WTC11 (cell line): ENCODE data around the gene STIP1. TPM values are rescaled to one million over a fixed set of nuclear protein-coding genes. Genes with fewer than 3 reads are reported as not detected.
"Not testable (repeated sequence)": the region's sequence is repeated elsewhere in the genome, so short reads cannot be mapped to it uniquely, and the experiment has no call there.

ENCODE experiments used
- ATAC-seq: fragments of 200-7000 bp; cut with Tn5 transposase; 2 replicates; pipeline ENCODE4 v1.10.0; 2021; ENCODE audit warnings: mild to moderate bottlenecking, moderate library complexity
- CTCF ChIA-PET: fragments of 300-600 bp; sonication (Branson Sonifier 250); formaldehyde crosslinking; loops from one replicate; lab custom pipeline; 2021; ENCODE audit warnings: antibody characterized with exemption; lab: Charles Lee
- POLR2A ChIA-PET: fragments of 350-600 bp; sonication (Branson Sonifier 250); formaldehyde crosslinking; loops from one replicate; lab custom pipeline; 2021; ENCODE audit warnings: antibody characterized with exemption; lab: Charles Lee
- DNase-seq: peaks from one replicate; pipeline ENCODE4 v3.0.0; 2021; ENCODE audit warnings: low spot score
- H3K27ac Mint-ChIP-seq: 2 replicates; pipeline ENCODE4 v1.8.0; 2021; ENCODE audit warnings: mixed read lengths
- H3K27me3 Mint-ChIP-seq: 2 replicates; pipeline ENCODE4 v1.8.0; 2021; ENCODE audit warnings: low read depth, mild to moderate bottlenecking, moderate library complexity, mixed read lengths
- H3K36me3 Mint-ChIP-seq: 2 replicates; pipeline ENCODE4 v1.8.0; 2021; ENCODE audit warnings: mixed read lengths
- H3K4me1 Mint-ChIP-seq: 2 replicates; pipeline ENCODE4 v1.8.0; 2022; ENCODE audit warnings: mixed read lengths
- H3K4me3 Mint-ChIP-seq: 2 replicates; pipeline ENCODE4 v1.8.0; 2021; ENCODE audit warnings: mild to moderate bottlenecking, moderate library complexity, mixed read lengths
- H3K9me3 Mint-ChIP-seq: 2 replicates; pipeline ENCODE4 v1.8.0; 2021; ENCODE audit warnings: mixed read lengths
- ARID4B ChIP-seq: sonication (generic); formaldehyde crosslinking; IDR thresholded peaks from 2 replicates; pipeline ENCODE4 v1.8.0; 2023; ENCODE audit warnings: missing genetic modification reagents, mild to moderate bottlenecking, borderline replicate concordance
- CREB1 ChIP-seq: sonication (generic); formaldehyde crosslinking; IDR thresholded peaks from 2 replicates; pipeline ENCODE4 v1.8.0; 2023; ENCODE audit warnings: mild to moderate bottlenecking, missing genetic modification reagents
- EMX1 ChIP-seq: fragments of 250-450 bp; sonication (Bioruptor Pico); IDR thresholded peaks from 2 replicates; pipeline ENCODE4 v1.8.0; 2021; ENCODE audit warnings: mild to moderate bottlenecking
- ERG ChIP-seq: fragments of 250-450 bp; sonication (Bioruptor Pico); IDR thresholded peaks from 2 replicates; pipeline ENCODE4 v1.8.0; 2021; ENCODE audit warnings: mild to moderate bottlenecking
- ESRRA ChIP-seq: sonication (generic); formaldehyde crosslinking; IDR thresholded peaks from 2 replicates; pipeline ENCODE4 v1.8.1; 2022; ENCODE audit warnings: mild to moderate bottlenecking, missing genetic modification reagents, borderline replicate concordance
- FOXJ3 ChIP-seq: sonication (generic); formaldehyde crosslinking; IDR thresholded peaks from 2 replicates; pipeline ENCODE4 v1.9.0; 2021; ENCODE audit warnings: missing genetic modification reagents, mild to moderate bottlenecking, borderline replicate concordance
- FOXP1 ChIP-seq: sonication (generic); formaldehyde crosslinking; IDR thresholded peaks from 2 replicates; pipeline ENCODE4 v1.8.0; 2022; ENCODE audit warnings: missing genetic modification reagents, mild to moderate bottlenecking, moderate library complexity, borderline replicate concordance
- FOXP4 ChIP-seq: sonication (generic); formaldehyde crosslinking; IDR thresholded peaks from 2 replicates; pipeline ENCODE4 v1.8.0; 2022; ENCODE audit warnings: mild to moderate bottlenecking, missing genetic modification reagents
- GTF2I ChIP-seq: fragments of 250-450 bp; sonication (Bioruptor Pico); conservative IDR thresholded peaks from 2 replicates; pipeline ENCODE4 v1.4.0; 2021; ENCODE audit warnings: mild to moderate bottlenecking
- HMGA2 ChIP-seq: fragments of 250-450 bp; sonication (Bioruptor Pico); IDR thresholded peaks from 2 replicates; pipeline ENCODE4 v1.4.0; 2021; ENCODE audit warnings: mild to moderate bottlenecking, moderate library complexity
- KAT7 ChIP-seq: sonication (generic); formaldehyde crosslinking; IDR thresholded peaks from 2 replicates; pipeline ENCODE4 v1.8.1; 2023; ENCODE audit warnings: missing genetic modification reagents, mild to moderate bottlenecking, borderline replicate concordance
- PRRX2 ChIP-seq: fragments of 250-450 bp; sonication (Bioruptor Pico); IDR thresholded peaks from 2 replicates; pipeline ENCODE4 v1.8.0; 2021; ENCODE audit warnings: mild to moderate bottlenecking
- TP53 ChIP-seq: sonication (generic); formaldehyde crosslinking; IDR thresholded peaks from 2 replicates; pipeline ENCODE4 v1.8.1; 2023; ENCODE audit warnings: mild to moderate bottlenecking, missing genetic modification reagents
- USF2 ChIP-seq: sonication (generic); formaldehyde crosslinking; IDR thresholded peaks from 2 replicates; pipeline ENCODE4 v1.8.1; 2023; ENCODE audit warnings: mild to moderate bottlenecking, missing genetic modification reagents, moderate library complexity
- ZNF219 ChIP-seq: sonication (generic); formaldehyde crosslinking; IDR thresholded peaks from 2 replicates; pipeline ENCODE4 v1.8.0; 2023; ENCODE audit warnings: missing genetic modification reagents, mild to moderate bottlenecking, borderline replicate concordance
- ZNF416 ChIP-seq: fragments of 250-450 bp; sonication (Bioruptor Pico); IDR thresholded peaks from 2 replicates; pipeline ENCODE4 v1.9.0; 2021; ENCODE audit warnings: mild to moderate bottlenecking, inconsistent platforms
- total RNA-seq: library from RNA; stranded (reverse); gene quantifications from 3 replicates; pipeline ENCODE4 v1.2.3, GENCODE V29; 2021

Gene STIP1
- total RNA-seq, 1 experiment from 2014 or later: 296 TPM

- H3K27me3 Mint-ChIP-seq: no peaks in the 10 kb centered on the region
- H3K36me3 Mint-ChIP-seq: peaks cover 8% of the 10 kb centered on the region
- H3K9me3 Mint-ChIP-seq: no peaks in the 10 kb centered on the region
- TF ChIP-seq FOXP1 (peak; percentile 36; the same call in 1 of the 2 replicates), FOXJ3 (CRISPR knock-in tag) (no peak), ERG (CRISPR knock-in tag) (no peak), ESRRA (CRISPR knock-in tag) (0 out of 2 replicates have a peak, but pooled peaks have one; percentile 1), GTF2I (0 out of 2 replicates have a peak, but pooled peaks have one; percentile 40), FOXP4 (CRISPR knock-in tag) (0 out of 2 replicates have a peak, but pooled peaks have one; percentile 25)
- TF ChIP-seq, all 79 proteins: peak for 4
- CTCF ChIA-PET: interaction anchor here (0.7 to 2.1 kb wide), 8 partner anchors 20 to 109 kb away, joined by 3 to 11 read pairs (median 5); partner anchors contain the start of genes ESRRA, NUDT22 and TRPT1
- Mint-ChIP-seq H3K27ac (peak overlapping the region; percentile 60), H3K4me1 (peaks cover 50% of the 10 kb centered on the region), H3K4me3 (peak overlapping the region; percentile 85)
- ATAC-seq (no peak), DNase-seq (no peak)
- POLR2A ChIA-PET: interaction anchor here (0.6 to 1.9 kb wide), 10 partner anchors 17 to 465 kb away, joined by 3 to 7 read pairs (median 4); partner anchors contain the start of genes ESRRA, NUDT22, STIP1 and TRPT1
Observed at GRCh38 chr11:64245797-64246620, 60.0 kb downstream of the STIP1 start.

GRCh38 chr11:64246621-64246870, 60.6 kb downstream of the STIP1 start:
- CTCF ChIA-PET: interaction anchor here (0.8 to 2.1 kb wide), 8 partner anchors 21 to 108 kb away, joined by 3 to 11 read pairs (median 6); partner anchors contain the start of genes ESRRA, NUDT22 and TRPT1
- TF ChIP-seq USF2 (CRISPR knock-in tag) (peak; percentile 35; the same call in 1 of the 2 replicates), TP53 (0 out of 2 replicates have a peak, but pooled peaks have one; percentile 20), ZNF416 (peak; percentile 10; the same call in 1 of the 2 replicates)
- Mint-ChIP-seq H3K4me3 (peak overlapping the region; percentile 88), H3K4me1 (peaks cover 50% of the 10 kb centered on the region)
- H3K9me3 Mint-ChIP-seq, H3K27me3 Mint-ChIP-seq, H3K27ac Mint-ChIP-seq, DNase-seq, H3K36me3 Mint-ChIP-seq, ATAC-seq: not testable (repeated sequence)
- POLR2A ChIA-PET: interaction anchor here (0.7 to 1.7 kb wide), 5 partner anchors 20 to 464 kb away, joined by 3 to 7 read pairs (median 3); partner anchors contain the start of genes NUDT22 and TRPT1

- POLR2A ChIA-PET: interaction anchor here (0.8 to 1.7 kb wide), 5 partner anchors 21 to 328 kb away, joined by 3 to 7 read pairs (median 3); partner anchors contain the start of genes NUDT22 and TRPT1
- peak; percentile 55 for ATAC-seq
- peak; percentile 95 for DNase-seq
- Mint-ChIP-seq H3K36me3 (peaks cover 8% of the 10 kb centered on the region), H3K4me1 (peaks cover 50% of the 10 kb centered on the region), H3K9me3 (no peaks in the 10 kb centered on the region), H3K4me3 (peak within 1 kb of the TSS; percentile 88), H3K27me3 (no peaks in the 10 kb centered on the region), H3K27ac (peak within 1 kb of the TSS; percentile 97)
- CTCF ChIA-PET: interaction anchor here (0.8 to 2.1 kb wide), 10 partner anchors 16 to 108 kb away, joined by 3 to 11 read pairs (median 5); partner anchors contain the start of genes CATSPERZ, ESRRA, NUDT22 and TRPT1
- TF ChIP-seq FOXJ3 (CRISPR knock-in tag): no peak
- no peak for TF ChIP-seq ERG (CRISPR knock-in tag)
- no peak for TF ChIP-seq KAT7
- TF ChIP-seq ZNF219 (CRISPR knock-in tag): no peak
- TF ChIP-seq HMGA2 (CRISPR knock-in tag): no peak
- TF ChIP-seq EMX1: no peak
- TF ChIP-seq PRRX2 (CRISPR knock-in tag): no peak
- no peak for TF ChIP-seq CREB1
- peak; percentile 77; the same call in 1 of the 2 replicates for TF ChIP-seq ARID4B
Observed at GRCh38 chr11:64246871-64247728, 61.1 kb downstream of the STIP1 start, which contains the start of gene PPP1R14B. TSS of gene PPP1R14B (minus strand) at chr11:64246943. CDS start at chr11:64246673, 270 bp downstream.
